ENCODE results near the gene FRMD6. TPM values are rescaled to one million over a fixed set of nuclear protein-coding genes. Genes with fewer than 3 reads are reported as not detected.

The FRMD6 gene
- total RNA-seq, 6 experiments from 2014 or later = 379 to 565 (median 420) TPM

GRCh38 chr14:51725061-51725460 is 73.4 kb downstream of the FRMD6 start:
- Mint-ChIP-seq H3K9me3 (peaks cover 23% of the 10 kb centered on the region; the same call in 1 of the 2 replicates), H3K27me3 (ENCODE audit: insufficient read depth) (peaks cover 58% of the 10 kb centered on the region), H3K4me1 (ENCODE audit: low read depth) (peaks cover 92% of the 10 kb centered on the region), H3K4me3 (peak overlapping the region; percentile 65), H3K36me3 (ENCODE audit: low read depth) (peaks cover 72% of the 10 kb centered on the region), H3K27ac (peak overlapping the region; percentile 83)
- no peak for TF ChIP-seq CTCF (IDR thresholded peaks at IDR 0.05)
- DNase-seq = no peak

- peak overlapping the region; percentile 55 for H3K4me3 Mint-ChIP-seq
- H3K4me1 Mint-ChIP-seq (ENCODE audit: low read depth) = peaks cover 88% of the 10 kb centered on the region
- H3K9me3 Mint-ChIP-seq = peaks cover 20% of the 10 kb centered on the region; the same call in 1 of the 2 replicates
- peaks cover 54% of the 10 kb centered on the region for H3K27me3 Mint-ChIP-seq (ENCODE audit: insufficient read depth)
- TF ChIP-seq CTCF (IDR thresholded peaks at IDR 0.05) = no peak
- peaks cover 74% of the 10 kb centered on the region for H3K36me3 Mint-ChIP-seq (ENCODE audit: low read depth)
- peak overlapping the region; percentile 83 for H3K27ac Mint-ChIP-seq
- peak; percentile 60 for DNase-seq
Measured at GRCh38 chr14:51726166-51726899, 74.6 kb downstream of the FRMD6 start.

GRCh38 chr14:51727526-51727925 is 75.8 kb downstream of the FRMD6 start:
- H3K27ac Mint-ChIP-seq = peak overlapping the region; percentile 83
- DNase-seq = no peak
- TF ChIP-seq CTCF (IDR thresholded peaks at IDR 0.05) = no peak
- peak overlapping the region; percentile 44; the same call in 1 of the 2 replicates for H3K4me3 Mint-ChIP-seq
- H3K4me1 Mint-ChIP-seq (ENCODE audit: low read depth) = peaks cover 86% of the 10 kb centered on the region
- peaks cover 56% of the 10 kb centered on the region for H3K27me3 Mint-ChIP-seq (ENCODE audit: insufficient read depth)
- peaks cover 74% of the 10 kb centered on the region for H3K36me3 Mint-ChIP-seq (ENCODE audit: low read depth)
- H3K9me3 Mint-ChIP-seq = peaks cover 25% of the 10 kb centered on the region

GRCh38 chr14:51730098-51730497 is 78.4 kb downstream of the FRMD6 start:
- Mint-ChIP-seq H3K4me1 (ENCODE audit: low read depth) (peaks cover 64% of the 10 kb centered on the region), H3K4me3 (no peak overlapping the region; the same call in 1 of the 2 replicates), H3K36me3 (ENCODE audit: low read depth) (peaks cover 57% of the 10 kb centered on the region), H3K27ac (no peak overlapping the region; the same call in 1 of the 2 replicates), H3K9me3 (peaks cover 38% of the 10 kb centered on the region), H3K27me3 (ENCODE audit: insufficient read depth) (peaks cover 61% of the 10 kb centered on the region)
- no peak for DNase-seq
- TF ChIP-seq CTCF (IDR thresholded peaks at IDR 0.05) = no peak

- no peak; the same call in 1 of the 2 replicates for TF ChIP-seq CTCF (IDR thresholded peaks at IDR 0.05)
- Mint-ChIP-seq H3K4me1 (ENCODE audit: low read depth) (peaks cover 58% of the 10 kb centered on the region), H3K36me3 (ENCODE audit: low read depth) (peaks cover 51% of the 10 kb centered on the region), H3K27ac (peak overlapping the region; percentile 65), H3K4me3 (peak overlapping the region; percentile 20; the same call in 1 of the 2 replicates), H3K9me3 (peaks cover 40% of the 10 kb centered on the region), H3K27me3 (ENCODE audit: insufficient read depth) (peaks cover 59% of the 10 kb centered on the region)
- no peak for DNase-seq
Measured at GRCh38 chr14:51730684-51731083, 79.0 kb downstream of the FRMD6 start.
